Neural progenitor cell (in vitro differentiated cells): ENCODE results near the gene ASIC2. TPM values are rescaled to one million over a fixed set of nuclear protein-coding genes. Genes with fewer than 3 reads are reported as not detected.

Experiments
- DNase-seq: peaks from one replicate; pipeline ENCODE4 v3.0.0-alpha.2; 2016; ENCODE audit warnings: low spot score
- H2AFZ ChIP-seq: fragments of 200-600 bp; sonication (generic); replicated peaks from 2 replicates; pipeline ENCODE4 v1.6.1; 2016; ENCODE audit warnings: antibody characterized with exemption
- H3F3A ChIP-seq: fragments of 200-600 bp; sonication (generic); 2 replicates; pipeline ENCODE4 v1.6.1; 2016; ENCODE audit warnings: antibody characterized with exemption, low read depth
- H3K27ac ChIP-seq: fragments of 200-600 bp; sonication (generic); 2 replicates; pipeline ENCODE4 v1.5.1; 2016; ENCODE audit warnings: mild to moderate bottlenecking
- H3K27me3 ChIP-seq: fragments of 200-600 bp; sonication (generic); 2 replicates; pipeline ENCODE4 v1.6.1; 2016; ENCODE audit warnings: mild to moderate bottlenecking, moderate library complexity
- H3K36me3 ChIP-seq: fragments of 200-600 bp; sonication (generic); 2 replicates; pipeline ENCODE4 v1.5.1; 2016
- H3K4me1 ChIP-seq: fragments of 200-600 bp; sonication (generic); 2 replicates; pipeline ENCODE4 v1.6.1; 2016; ENCODE audit warnings: mixed run types
- H3K4me2 ChIP-seq: fragments of 200-600 bp; sonication (generic); 2 replicates; pipeline ENCODE4 v1.6.1; 2016
- H3K4me3 ChIP-seq: fragments of 200-600 bp; sonication (generic); 2 replicates; pipeline ENCODE4 v1.5.1; 2016
- H3K79me2 ChIP-seq: fragments of 200-600 bp; sonication (generic); 2 replicates; pipeline ENCODE4 v1.6.1; 2016; ENCODE audit warnings: low read depth
- H3K9ac ChIP-seq: fragments of 200-600 bp; sonication (generic); 2 replicates; pipeline ENCODE4 v1.6.1; 2016
- H3K9me3 ChIP-seq: fragments of 200-600 bp; sonication (generic); 2 replicates; pipeline ENCODE4 v1.5.1; 2016; ENCODE audit warnings: low read depth
- H4K20me1 ChIP-seq: fragments of 200-600 bp; sonication (generic); 2 replicates; pipeline ENCODE4 v1.6.1; 2016; ENCODE audit warnings: low read depth
- H3K27ac Mint-ChIP-seq: 3 replicates; pipeline ENCODE4 v1.8.0; 2021; ENCODE audit warnings: mixed read lengths
- H3K27me3 Mint-ChIP-seq: 2 replicates; pipeline ENCODE4 v1.8.0; 2022; ENCODE audit warnings: low read depth, mild to moderate bottlenecking, inconsistent platforms, moderate library complexity, mixed read lengths; ENCODE audit not compliant: insufficient read depth
- H3K36me3 Mint-ChIP-seq: 3 replicates; pipeline ENCODE4 v1.8.0; 2021; ENCODE audit warnings: mixed read lengths
- H3K4me1 Mint-ChIP-seq: 3 replicates; pipeline ENCODE4 v1.8.0; 2021; ENCODE audit warnings: mixed read lengths
- H3K4me3 Mint-ChIP-seq: 3 replicates; pipeline ENCODE4 v1.8.0; 2021; ENCODE audit warnings: mild to moderate bottlenecking, moderate library complexity, mixed read lengths
- H3K9me3 Mint-ChIP-seq: 3 replicates; pipeline ENCODE4 v1.8.0; 2020; ENCODE audit warnings: mixed read lengths
- EZH2 ChIP-seq: fragments of 200-600 bp; sonication (generic); IDR thresholded peaks from 2 replicates; pipeline ENCODE4 v1.6.1; 2017; ENCODE audit warnings: antibody characterized with exemption, mild to moderate bottlenecking, moderate library complexity
- EZH2phosphoT487 ChIP-seq: fragments of 200-600 bp; sonication (generic); IDR thresholded peaks from 2 replicates; pipeline ENCODE4 v1.6.1; 2017; ENCODE audit warnings: antibody characterized with exemption
- total RNA-seq: library from RNA; depleted of rRNA; stranded (reverse); fragments of >200 nt; gene quantifications from 2 replicates; pipeline ENCODE4 v1.2.3, GENCODE V29; 2015; ENCODE audit warnings: low replicate concordance
- TF ChIP-seq, protein P1 (sequence below): fragments of 200-600 bp; sonication (generic); IDR thresholded peaks from 2 replicates; pipeline ENCODE4 v1.5.1; 2017; ENCODE audit warnings: antibody characterized with exemption, mild to moderate bottlenecking

The ASIC2 gene
- total RNA-seq, 1 donor from 2014 or later, result 2.3 TPM

DNA sequence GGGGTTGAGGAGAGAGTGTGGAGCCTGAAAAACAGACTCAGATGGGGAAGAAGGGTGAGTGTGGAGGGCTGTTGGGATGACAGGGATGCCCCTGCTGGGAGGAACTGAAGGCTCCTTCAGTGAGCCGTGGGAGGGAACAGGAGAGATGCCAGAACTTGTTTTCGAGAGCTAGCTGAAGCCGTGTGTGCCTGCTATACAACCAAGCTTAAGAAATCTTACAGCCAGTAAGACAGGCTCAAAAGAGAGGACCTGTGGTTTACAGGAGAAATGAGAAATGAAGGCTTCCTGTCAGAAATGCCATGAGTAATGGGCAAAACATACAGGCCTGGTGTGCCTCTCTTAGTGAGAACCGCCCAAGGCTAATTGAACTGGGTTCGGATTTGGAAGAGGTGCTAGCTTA lies 201.8 kb downstream of the ASIC2 start:
- Histone ChIP-seq H3K27ac (no peak overlapping the region), H3K4me2 (no peak overlapping the region), H3K36me3 (no peaks in the 10 kb centered on the region), H3K4me1 (no peaks in the 10 kb centered on the region), H2AFZ (no peak overlapping the region), H4K20me1 (no peaks in the 10 kb centered on the region), H3K79me2 (no peaks in the 10 kb centered on the region), H3K27me3 (peaks cover 4% of the 10 kb centered on the region), H3K4me3 (no peak overlapping the region), H3K9ac (no peak overlapping the region), H3F3A (no peaks in the 10 kb centered on the region), H3K9me3 (no peaks in the 10 kb centered on the region)
- Mint-ChIP-seq H3K27me3 (peaks cover 2% of the 10 kb centered on the region), H3K27ac (no peak overlapping the region), H3K9me3 (no peaks in the 10 kb centered on the region), H3K4me3 (no peak overlapping the region), H3K4me1 (peaks cover 3% of the 10 kb centered on the region), H3K36me3 (no peaks in the 10 kb centered on the region)
- no peak for DNase-seq
- TF ChIP-seq EZH2phosphoT487, result no peak
- TF ChIP-seq, protein P1, sequence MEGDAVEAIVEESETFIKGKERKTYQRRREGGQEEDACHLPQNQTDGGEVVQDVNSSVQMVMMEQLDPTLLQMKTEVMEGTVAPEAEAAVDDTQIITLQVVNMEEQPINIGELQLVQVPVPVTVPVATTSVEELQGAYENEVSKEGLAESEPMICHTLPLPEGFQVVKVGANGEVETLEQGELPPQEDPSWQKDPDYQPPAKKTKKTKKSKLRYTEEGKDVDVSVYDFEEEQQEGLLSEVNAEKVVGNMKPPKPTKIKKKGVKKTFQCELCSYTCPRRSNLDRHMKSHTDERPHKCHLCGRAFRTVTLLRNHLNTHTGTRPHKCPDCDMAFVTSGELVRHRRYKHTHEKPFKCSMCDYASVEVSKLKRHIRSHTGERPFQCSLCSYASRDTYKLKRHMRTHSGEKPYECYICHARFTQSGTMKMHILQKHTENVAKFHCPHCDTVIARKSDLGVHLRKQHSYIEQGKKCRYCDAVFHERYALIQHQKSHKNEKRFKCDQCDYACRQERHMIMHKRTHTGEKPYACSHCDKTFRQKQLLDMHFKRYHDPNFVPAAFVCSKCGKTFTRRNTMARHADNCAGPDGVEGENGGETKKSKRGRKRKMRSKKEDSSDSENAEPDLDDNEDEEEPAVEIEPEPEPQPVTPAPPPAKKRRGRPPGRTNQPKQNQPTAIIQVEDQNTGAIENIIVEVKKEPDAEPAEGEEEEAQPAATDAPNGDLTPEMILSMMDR, result no peak
- TF ChIP-seq EZH2, result no peak

DNA sequence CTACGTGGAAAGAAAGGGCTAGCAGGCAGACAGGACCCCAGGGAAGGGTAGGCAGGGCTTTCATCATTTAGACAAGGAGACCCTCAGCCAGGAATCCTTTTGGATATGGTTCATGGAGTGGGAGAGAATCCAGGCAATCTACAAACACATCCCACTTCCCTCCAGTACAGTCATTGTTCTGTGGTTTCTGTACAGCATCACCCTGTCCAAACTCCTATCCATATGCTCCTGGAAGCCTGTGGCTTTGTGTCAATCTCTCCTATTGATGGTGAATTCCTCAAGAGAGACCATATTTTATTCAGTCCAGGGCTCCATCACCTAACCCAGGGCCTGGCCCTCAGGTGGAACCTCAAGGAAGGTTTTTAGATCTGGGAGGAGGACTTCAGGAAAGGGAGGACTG lies 202.3 kb downstream of the ASIC2 start:
- Mint-ChIP-seq H3K27me3 (peaks cover 2% of the 10 kb centered on the region), H3K9me3 (no peaks in the 10 kb centered on the region), H3K36me3 (no peaks in the 10 kb centered on the region), H3K4me3 (no peak overlapping the region), H3K27ac (no peak overlapping the region), H3K4me1 (peaks cover 3% of the 10 kb centered on the region)
- H4K20me1 ChIP-seq, result no peaks in the 10 kb centered on the region
- H3K36me3 ChIP-seq, result no peaks in the 10 kb centered on the region
- H3K79me2 ChIP-seq, result no peaks in the 10 kb centered on the region
- H3K27me3 ChIP-seq, result peaks cover 4% of the 10 kb centered on the region
- H3K4me3 ChIP-seq, result no peak overlapping the region
- H3K9ac ChIP-seq, result no peak overlapping the region
- no peak overlapping the region for H2AFZ ChIP-seq
- no peak overlapping the region for H3K27ac ChIP-seq
- TF ChIP-seq EZH2 (no peak), EZH2phosphoT487 (no peak)
- TF ChIP-seq, protein P1, result no peak
- DNase-seq, result no peak
- no peaks in the 10 kb centered on the region for H3K4me1 ChIP-seq
- H3K4me2 ChIP-seq, result no peak overlapping the region
- no peaks in the 10 kb centered on the region for H3F3A ChIP-seq
- H3K9me3 ChIP-seq, result no peaks in the 10 kb centered on the region

GRCh38 chr17:33086878-33087277 lies 206.2 kb downstream of the ASIC2 start:
- no peak for DNase-seq
- Histone ChIP-seq H3K4me2 (no peak overlapping the region), H3K27ac (no peak overlapping the region), H3K4me3 (no peak overlapping the region), H3K4me1 (no peaks in the 10 kb centered on the region), H3K27me3 (peaks cover 4% of the 10 kb centered on the region), H3F3A (no peaks in the 10 kb centered on the region), H3K36me3 (no peaks in the 10 kb centered on the region), H2AFZ (no peak overlapping the region), H3K79me2 (no peaks in the 10 kb centered on the region), H4K20me1 (no peaks in the 10 kb centered on the region), H3K9ac (no peak overlapping the region), H3K9me3 (no peaks in the 10 kb centered on the region)
- H3K9me3 Mint-ChIP-seq, result no peaks in the 10 kb centered on the region
- no peak overlapping the region for H3K4me3 Mint-ChIP-seq
- no peaks in the 10 kb centered on the region for H3K36me3 Mint-ChIP-seq
- H3K4me1 Mint-ChIP-seq, result peaks cover 3% of the 10 kb centered on the region
- no peaks in the 10 kb centered on the region for H3K27me3 Mint-ChIP-seq
- H3K27ac Mint-ChIP-seq, result no peak overlapping the region
- TF ChIP-seq, protein P1, result no peak
- TF ChIP-seq EZH2, result no peak
- TF ChIP-seq EZH2phosphoT487, result no peak

GRCh38 chr17:33086041-33086440 lies 207.1 kb downstream of the ASIC2 start:
- TF ChIP-seq EZH2phosphoT487 (no peak), EZH2 (no peak)
- TF ChIP-seq, protein P1, result no peak
- no peaks in the 10 kb centered on the region for H3K79me2 ChIP-seq
- H3F3A ChIP-seq, result no peaks in the 10 kb centered on the region
- peaks cover 1% of the 10 kb centered on the region for H3K4me1 Mint-ChIP-seq
- H3K9me3 Mint-ChIP-seq, result no peaks in the 10 kb centered on the region
- H3K27me3 Mint-ChIP-seq, result no peaks in the 10 kb centered on the region
- H4K20me1 ChIP-seq, result no peaks in the 10 kb centered on the region
- DNase-seq, result no peak
- H3K36me3 ChIP-seq, result no peaks in the 10 kb centered on the region
- H3K4me2 ChIP-seq, result no peak overlapping the region
- no peak overlapping the region for H3K4me3 ChIP-seq
- H3K4me3 Mint-ChIP-seq, result no peak overlapping the region
- H3K27ac ChIP-seq, result no peak overlapping the region
- peaks cover 4% of the 10 kb centered on the region for H3K27me3 ChIP-seq
- no peaks in the 10 kb centered on the region for H3K36me3 Mint-ChIP-seq
- no peak overlapping the region for H2AFZ ChIP-seq
- H3K9ac ChIP-seq, result no peak overlapping the region
- H3K4me1 ChIP-seq, result no peaks in the 10 kb centered on the region
- H3K27ac Mint-ChIP-seq, result no peak overlapping the region
- H3K9me3 ChIP-seq, result no peaks in the 10 kb centered on the region
